GM18861 (cell line): ENCODE measurements around the gene MYO10.
A peak's percentile ranks its signal among the peaks of the same experiment; 100 is the strongest.

Source experiments
- ATAC-seq: cut with Tn5 transposase; IDR thresholded peaks from one replicate; pipeline ENCODE4 v1.9.1; 2021; ENCODE audit not compliant: unreplicated experiment

Gene MYO10

DNA sequence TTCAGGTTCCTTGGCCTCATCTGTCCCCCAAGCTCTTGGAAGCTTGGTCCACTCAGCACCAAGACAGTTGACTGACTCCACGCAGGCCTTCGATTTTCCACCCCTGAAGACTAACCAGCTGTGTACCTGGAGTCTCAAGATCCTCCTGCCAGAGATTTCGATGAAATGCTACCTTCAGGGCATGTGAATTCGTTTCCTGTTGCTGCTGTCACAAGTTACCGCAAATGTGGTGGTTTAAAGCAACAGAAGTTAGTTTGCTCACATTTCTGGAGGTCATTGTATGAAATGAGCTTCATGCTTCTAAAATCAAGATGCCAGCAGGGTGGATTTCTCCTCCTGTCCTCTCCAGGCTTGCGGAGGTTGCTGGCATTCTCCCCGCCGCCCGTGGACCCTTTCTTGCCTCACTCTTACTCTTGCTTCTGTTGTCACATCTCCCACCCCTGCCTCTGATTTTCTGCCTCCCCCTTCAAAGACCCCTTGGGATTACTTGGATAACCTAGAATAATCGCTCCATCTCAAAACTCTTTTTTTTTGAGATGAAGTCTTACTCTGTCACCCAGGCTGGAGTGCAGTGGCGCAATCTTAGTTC is 291.7 kb downstream of the MYO10 start:
- ATAC-seq = no peak

DNA sequence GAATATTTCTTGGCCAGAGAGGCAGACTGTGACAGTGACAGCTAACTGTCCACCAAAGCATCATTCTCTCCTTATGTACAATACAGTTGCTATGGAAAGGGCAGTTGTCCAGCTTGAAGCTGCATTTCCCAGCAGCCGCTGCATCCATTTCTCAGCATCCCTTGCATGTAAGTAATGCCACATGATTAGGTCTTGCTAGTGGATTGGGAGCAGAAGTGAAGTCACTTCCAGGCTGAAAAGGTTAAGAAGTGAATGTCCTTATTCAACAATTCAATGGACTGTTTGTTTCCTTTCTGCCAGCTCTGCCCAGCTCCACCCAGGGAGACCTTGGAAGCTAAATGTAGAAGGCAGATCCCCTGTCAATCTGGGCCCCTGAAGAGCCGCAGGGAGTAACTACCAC is 293.2 kb downstream of the MYO10 start:
- no peak for ATAC-seq

DNA sequence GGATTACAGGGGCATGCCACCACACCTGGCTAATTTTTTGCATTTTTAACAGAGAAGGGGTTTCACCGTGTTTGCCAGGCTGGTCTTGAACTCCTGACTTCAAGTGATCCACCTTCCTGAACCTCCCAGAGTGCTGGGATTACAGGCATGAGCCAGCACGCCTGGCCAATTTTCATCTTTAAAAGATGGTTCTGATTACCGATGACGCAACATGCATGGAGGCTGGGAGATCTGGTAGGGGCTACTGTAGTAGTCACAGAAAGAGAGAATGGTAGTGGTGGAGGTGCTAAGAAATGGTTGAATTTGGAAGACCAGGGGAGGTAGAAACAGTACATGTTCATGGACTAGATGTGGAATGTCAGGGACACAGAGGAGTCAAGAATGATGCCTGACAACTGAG is 296.9 kb downstream of the MYO10 start:
- ATAC-seq = no peak

DNA sequence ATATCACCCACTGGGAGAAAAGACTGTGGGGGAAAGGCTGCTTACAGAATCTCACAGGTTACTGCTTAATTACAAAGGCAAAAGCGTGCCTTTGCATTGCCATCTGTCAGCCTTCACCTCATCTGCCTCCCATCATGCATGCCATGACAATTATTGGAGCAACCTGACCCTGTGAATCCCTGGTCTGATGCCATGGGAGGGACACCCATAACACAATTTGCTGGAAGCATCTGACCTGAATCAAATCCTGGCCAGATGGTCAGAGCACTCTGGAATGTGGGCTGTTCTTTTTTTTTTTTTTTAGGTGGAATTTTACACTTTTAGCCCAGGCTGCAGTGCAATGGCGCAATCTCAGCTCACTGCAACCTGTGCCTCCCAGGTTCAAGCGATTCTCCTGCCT is 307.7 kb downstream of the MYO10 start:
- no peak for ATAC-seq

DNA sequence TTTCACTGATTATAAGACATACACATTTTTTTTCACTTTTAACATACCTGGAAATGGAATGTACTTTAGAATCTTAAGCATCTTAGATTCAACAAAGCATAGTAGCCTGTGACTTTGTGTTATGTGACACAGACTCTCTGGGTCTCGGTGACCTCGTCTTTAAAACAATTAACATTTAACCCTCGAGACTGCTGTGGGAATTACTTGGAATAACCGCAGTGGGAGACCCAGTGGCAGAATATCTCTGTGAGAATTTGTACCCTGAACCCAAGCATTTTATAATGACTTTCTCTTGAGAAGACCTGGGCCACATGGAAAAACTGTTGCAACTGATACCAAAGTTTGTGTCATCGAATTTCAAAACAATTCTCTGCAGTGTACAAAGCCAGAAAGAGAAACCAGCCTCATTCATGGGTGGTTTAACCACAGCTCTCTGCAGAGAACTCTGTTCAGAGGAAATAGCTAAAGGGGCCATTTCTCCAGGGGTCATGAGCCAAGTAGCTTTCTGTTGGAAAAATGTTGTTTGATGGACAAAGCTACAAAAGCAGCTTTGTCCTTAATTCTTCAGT is 309.3 kb downstream of the MYO10 start:
- peak; percentile 81 for ATAC-seq

DNA sequence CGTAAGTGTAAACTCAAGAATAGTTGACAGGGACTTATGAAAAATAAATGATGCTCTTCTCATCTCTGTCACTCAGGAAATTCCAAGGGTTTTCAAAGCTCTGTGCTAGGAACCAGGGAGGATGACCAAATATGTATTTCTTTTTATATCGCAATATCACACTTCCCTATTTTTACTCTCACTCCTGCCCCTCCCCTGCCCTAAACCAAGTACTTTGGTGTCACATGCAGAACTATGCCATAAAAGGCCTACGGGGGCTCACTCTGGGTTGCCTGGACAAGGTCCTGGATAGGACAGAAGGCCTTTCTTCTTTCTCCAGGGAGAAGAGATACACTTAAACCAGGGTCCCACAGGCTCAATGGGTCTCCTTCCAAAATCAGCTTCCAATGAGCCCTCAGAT is 311.0 kb downstream of the MYO10 start:
- ATAC-seq = no peak

DNA sequence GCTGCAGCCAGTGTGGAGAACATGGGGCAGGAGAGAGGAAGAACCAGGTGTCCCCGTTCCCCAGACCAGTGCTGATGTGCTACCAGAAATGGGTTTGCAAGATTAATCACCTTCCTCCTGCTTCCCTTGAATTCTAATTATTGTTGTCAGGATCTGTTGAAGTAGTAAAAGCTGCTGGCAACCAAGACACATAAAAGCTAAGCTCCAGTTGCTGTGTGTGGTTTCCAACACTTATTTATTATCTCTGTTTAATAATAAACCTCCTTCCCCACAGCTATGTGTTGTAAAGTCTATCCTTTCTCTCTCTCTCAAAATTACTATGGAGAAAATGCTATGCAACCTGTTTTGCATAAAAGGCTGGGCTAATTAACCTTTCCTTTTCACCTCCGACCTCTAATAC is 317.0 kb downstream of the MYO10 start:
- peak; percentile 46 for ATAC-seq

DNA sequence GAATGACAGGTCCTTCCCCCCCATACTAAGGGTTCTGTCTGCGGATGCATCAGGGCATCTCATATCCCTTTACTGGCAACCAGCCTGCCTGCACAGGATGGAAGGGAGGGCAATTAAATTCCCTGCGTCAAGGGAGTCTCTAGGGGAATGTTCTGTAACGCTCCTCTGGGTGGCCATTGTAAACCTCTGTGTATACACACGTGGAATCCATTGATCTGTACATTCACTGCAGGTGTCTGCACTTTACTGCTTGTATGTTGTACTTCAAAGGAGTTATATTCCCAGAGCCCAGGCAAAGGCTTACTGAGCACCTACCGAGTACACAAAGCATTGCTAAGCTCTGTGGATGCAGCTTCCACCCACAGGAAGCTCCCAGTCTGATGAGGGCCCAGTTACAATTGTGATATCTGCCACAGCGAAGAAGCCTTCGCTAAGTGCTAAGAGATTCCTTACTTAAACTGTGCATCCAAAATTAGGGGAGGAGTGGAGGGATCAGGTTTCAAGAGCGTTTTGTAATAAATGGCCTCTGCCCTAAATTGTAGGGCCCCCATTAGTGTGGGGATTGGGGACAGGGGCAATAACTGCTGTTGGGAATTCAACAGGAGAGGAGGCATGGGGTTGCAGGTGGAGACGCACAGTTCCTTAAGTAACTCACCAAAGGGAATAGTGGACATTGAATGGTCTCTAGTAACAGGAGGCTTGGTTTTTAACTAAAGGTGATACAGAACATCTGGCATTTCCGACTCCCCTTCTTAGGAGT is 317.8 kb downstream of the MYO10 start:
- no peak for ATAC-seq

DNA sequence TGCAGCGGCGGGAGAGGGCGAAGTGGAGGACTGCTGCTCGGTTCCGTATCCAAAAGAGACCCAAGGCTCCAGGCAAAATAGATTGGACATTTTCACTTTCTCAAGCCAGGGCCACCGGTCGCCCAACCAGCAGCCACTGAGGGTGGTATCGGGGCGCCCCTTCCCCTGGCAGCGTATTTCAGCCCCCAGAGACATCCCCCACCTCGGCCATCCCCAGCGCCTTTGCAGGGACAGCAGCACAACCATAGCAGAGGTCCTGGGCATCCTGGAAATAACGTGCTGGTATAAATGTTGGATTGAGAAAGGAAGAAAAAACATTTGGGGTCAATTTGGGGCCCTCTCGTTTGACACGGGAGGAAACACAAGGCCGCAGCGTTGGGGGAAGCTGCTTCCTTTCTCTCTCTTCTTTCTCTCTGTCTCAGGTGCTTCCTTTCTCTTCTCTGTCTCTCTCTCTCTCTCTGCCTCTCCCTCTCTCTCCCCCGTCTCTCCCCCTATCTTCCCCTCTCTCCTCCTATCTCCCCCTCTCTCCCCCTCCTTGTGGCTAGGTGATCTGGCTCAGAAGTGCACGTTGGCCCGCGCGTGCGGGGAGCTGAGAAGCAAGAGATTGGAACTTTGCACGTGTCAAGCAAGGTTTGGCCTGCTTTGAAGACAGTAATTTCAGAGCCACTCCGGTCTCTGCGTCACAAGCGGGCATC is 318.7 kb downstream of the MYO10 start:
- no peak for ATAC-seq

DNA sequence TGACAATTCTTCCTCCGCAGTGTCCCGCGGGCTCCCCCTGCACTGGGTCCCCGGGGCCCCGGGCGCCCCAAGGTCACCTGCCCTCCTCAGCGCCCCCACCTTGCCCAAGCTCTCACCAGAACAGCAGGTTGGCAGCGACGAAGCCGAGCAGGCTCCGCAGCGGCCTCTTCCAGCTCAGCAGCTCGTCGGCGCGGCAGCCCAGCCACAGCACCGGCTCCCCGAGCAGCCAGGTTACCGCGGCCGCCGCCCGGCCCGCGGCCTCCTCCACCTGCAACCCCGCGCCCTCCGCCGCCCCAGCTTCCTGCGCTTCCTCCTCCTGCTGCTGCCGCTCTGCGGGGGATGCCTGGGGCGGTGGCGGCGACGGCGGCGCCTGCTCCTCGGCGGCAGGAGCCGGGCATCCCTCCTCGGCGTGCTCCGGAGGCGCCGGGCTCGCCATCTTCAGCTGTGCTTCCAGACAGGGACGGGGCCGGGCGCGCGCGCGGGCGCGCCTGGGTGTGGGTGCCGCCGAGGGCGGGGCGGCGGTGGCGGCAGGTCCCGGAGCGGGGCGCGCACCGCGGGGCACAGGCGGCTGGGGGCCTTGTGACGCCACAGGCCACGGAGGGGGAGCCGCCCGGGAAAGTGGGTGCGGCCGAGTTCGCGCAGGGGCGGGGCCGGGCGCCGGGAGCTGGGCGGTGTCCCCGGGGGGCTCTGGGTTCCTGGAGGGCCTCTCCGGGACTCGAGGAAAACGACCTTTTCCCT is 319.4 kb downstream of the MYO10 start, which contains the start of gene RETREG1:
Gene RETREG1, minus strand, starts transcription at position 462 of the 738 bp plus-strand sequence. Its CDS starts 26 bp downstream, at position 436.
- ATAC-seq = peak; percentile 46

DNA sequence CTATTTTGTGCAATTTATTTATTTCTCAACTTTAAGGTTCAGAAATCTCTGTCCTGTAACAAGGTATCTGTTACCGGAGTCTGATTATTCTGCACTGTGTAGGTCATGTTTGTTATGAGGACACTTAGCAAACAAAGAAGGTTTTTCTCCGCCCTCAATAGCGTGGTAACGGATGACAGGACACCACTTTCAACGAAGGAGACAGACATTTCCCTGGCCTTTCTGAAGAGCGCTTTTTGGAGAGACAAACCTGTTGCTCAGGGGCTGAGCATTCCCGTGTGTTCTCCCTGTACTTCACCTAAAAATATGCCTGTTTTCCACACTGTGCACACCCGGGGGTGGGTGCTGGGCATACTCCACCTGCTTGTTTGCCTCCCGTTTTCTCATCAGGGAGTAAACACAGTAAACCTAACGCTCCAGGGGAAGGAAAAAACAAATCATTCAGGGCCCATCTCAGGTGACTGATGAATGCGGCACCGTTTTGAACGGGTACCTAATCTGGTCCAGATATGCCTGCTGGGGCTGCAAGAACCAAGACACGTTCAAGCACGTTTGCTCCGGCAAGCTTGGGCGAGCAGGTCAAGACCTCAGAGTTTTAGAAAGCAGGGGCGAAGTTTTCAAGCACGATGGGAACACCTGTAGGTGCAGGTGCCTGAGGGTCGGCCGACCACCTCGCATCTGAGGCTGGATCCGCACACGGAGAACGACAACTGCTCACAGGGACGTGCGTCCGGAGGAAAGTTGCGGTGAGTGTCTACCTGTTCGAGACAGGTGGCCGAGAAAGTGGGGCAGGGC is 320.1 kb downstream of the MYO10 start:
- no peak for ATAC-seq

DNA sequence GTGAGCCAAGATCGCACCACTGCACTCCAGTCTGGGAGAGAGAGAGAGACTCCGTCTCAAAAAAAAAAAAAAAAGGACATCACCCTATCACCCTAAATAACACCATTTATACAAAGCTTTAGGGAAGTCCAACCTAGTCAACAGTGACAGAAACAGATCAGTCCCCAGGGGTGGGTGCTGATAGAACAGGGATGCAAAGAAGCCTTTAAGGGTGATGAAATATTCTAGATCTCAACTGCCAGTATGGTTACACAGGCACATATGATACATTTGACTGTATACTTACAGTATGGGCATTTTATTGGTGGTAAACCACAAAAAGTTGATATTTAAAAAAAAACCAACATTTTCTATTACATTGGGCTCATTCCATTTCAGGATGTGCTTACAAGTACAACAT is 324.1 kb downstream of the MYO10 start:
- no peak for ATAC-seq
